Activated CD8-positive, alpha-beta memory T cell treated with anti-CD3 and anti-CD28 coated beads, Interleukin-2, amount 50 U/mL, for 4 hours (primary cell): Measurements from ENCODE around the gene SYCP2.

Experiments
- DNase-seq: peaks from one replicate; pipeline ENCODE4 v3.0.0-alpha.2; 2020

The SYCP2 gene

DNA sequence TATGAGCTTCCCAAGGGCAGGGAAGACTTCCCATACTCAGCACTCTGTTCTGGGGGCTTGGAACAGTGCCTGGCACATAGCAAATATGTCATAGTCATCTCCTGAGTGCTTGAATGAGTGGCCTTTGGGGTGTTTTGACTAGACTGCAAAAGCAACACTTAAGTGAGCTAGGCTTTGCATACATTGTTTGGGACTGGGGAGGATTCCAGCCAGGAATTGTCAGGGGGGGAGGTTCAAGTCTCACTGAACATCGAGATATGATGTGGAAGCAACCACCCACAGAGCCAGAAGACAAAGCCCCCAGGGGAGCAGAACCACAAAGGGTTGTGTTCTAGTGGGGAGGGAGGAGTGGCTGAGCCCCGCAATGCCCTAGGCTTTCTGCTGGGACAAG lies 98.4 kb downstream of the SYCP2 start:
- DNase-seq = no peak

- no peak for DNase-seq
These were observed 100.8 kb downstream of the SYCP2 start for GRCh38 chr20:59832406-59833363.

DNA sequence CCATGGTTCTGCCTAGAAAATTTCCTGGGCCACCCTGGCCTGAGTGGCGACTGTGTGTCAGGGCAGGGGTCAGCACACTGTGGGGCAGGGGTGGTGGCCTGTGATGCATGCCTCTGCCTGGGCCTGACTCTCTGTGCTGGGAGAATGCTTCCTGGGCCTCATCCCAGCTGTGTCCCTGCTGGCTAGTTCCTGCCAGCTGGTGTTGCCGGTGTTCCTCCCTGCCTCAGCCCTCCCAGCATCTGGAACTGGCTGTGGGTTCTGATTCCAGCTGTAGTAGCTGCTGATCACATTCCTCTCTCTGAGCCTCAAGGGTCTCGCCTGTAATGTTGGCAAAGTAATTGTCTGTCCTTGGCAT lies 101.5 kb downstream of the SYCP2 start:
- DNase-seq = no peak

- no peak for DNase-seq
These were observed 102.2 kb downstream of the SYCP2 start for GRCh38 chr20:59831024-59831915.

- DNase-seq = no peak
These were observed 102.8 kb downstream of the SYCP2 start for GRCh38 chr20:59830665-59831023.

GRCh38 chr20:59829786-59830664 lies 103.4 kb downstream of the SYCP2 start:
- no peak for DNase-seq

GRCh38 chr20:59829054-59829785 lies 104.2 kb downstream of the SYCP2 start:
- DNase-seq = no peak

GRCh38 chr20:59828125-59829053 lies 105.0 kb downstream of the SYCP2 start:
- no peak for DNase-seq

DNA sequence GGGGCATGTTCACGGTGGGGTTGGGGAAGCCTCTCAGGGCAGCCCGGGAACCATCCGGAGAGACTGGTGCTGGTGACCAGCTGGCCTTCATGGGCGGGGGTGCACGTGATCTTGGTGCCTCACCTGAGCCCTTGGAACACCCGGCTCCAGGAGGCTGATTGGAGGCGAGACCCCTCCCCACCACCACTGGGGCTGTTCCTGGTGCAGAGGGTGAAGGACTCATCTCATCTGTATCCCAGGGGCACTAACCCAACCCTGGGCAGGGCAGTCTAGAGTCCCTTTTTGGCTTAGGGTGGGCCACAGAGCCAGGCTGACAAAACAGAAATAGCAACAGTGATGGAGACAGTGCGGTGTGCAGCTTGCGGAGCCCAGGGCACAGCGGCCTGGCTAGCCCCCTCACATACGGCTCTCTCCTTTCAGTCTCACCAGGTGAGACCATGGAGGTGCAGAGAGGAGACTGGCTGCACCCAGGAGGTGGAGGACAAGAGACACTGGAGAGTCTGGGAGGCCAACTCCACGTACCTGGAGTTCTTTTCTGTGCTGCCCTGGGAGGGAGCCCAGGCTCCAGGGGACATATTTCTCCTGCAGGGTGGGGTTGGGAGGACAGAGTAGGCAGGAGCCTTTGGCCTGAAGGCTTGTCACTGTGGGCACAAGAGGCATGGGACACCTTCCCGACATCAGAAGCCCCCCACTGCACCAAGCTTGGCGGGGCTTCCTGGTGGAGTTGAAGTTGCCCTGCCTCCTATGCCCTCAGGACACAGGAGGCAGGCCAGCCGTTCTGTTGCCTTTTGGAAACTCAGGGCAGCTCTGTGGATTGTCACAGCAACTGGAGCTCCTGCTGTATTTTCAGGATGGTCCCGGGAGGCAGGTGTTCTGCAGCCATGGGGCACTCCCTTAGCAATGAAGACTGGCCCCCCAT lies 106.0 kb downstream of the SYCP2 start:
- DNase-seq = no peak

- DNase-seq = no peak
These were observed 107.3 kb downstream of the SYCP2 start for GRCh38 chr20:59825944-59826759.

GRCh38 chr20:59825563-59825920 lies 107.9 kb downstream of the SYCP2 start:
- no peak for DNase-seq

DNA sequence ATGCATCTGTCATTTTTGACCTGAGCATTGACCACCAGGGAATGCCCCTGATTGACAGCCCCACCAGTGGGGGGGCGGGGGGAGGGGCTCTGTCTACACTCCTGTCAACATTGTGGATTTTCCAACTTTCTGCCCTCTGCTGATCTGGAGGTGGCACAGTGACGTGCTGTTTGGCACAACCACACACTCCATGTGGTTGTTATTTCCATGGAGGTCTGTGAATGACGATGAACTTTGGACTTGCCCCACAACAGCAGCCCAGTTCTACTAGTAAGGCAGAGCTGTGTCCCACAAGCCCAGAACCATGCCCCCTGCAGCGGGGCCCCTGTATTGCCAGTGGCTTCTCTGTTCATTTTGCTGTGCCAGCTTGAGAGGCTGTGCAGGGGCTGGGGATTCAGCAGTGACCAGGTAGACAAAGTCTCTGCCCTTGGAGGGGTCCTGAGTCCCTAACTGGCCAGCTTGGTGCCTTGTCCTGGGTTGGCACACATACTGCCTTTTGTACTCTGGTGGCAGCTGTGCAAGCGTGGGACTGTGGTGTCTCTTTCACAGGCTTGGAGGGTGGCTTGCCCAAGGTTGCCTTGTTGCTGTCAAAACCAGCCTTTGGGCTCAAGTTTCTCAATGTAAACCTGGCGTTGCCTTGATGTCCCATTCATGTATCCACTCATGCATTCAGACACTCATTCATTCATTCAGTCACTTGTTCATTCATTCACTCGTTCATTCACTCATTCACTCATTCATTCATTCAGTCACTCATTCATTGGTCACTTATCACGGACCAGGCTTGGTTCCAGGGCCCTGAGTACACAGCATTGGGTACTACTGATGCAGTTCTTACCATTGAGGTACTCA lies 108.5 kb downstream of the SYCP2 start:
- DNase-seq = no peak

DNA sequence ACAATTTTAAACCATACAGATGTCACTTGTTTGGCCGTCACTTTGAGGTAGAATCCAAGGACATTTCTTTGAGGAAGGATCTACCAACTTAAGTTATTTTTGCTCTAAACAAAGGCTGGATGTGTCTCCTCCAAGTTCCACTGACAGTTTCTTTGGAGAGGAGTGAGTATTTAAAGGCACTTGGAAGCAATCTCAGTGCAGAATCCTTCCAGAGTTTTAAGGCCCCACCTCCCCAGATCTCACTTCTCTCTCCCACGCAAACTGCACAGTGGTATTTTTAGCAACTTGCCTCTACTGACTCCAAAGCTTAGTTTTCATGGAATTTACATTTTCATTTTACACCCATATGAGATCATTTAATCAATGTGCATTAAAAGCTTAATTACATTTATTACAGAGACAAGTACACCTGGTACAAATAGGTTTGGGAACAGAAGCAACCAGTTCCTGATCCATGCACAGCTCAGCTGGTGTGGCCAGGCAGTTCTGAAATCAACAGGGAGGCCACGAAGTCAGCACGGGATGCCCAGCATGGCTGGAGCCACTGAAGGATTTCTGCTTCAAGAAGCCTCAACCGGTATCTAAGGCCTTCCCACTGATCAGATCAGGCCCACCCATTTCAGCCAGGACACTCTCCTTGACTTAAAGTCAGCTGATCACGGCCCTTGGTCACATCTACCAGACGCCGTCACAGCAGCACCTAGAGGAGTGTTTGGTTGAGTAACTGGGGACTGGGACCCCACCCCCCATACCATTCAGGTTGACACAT lies 109.8 kb downstream of the SYCP2 start:
- no peak for DNase-seq

DNA sequence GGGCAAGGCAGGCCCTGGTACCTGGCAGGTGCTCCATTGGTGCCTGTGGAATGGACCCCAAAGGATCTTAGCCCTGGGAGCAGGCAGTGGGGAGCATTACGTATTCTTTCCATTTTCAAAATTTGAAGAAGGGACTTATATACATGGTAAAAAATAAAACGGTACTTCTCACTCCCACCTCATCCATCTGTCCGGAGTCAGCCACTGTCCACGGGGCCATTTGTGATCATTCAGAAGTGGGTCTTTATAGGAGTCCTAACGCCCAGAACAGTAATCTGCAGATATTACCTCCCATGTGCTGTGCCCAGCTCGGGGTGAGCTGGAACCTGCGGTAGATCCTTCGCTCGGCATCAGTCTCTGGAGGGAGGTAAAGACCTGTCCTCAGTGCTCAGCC lies 110.4 kb downstream of the SYCP2 start:
- DNase-seq = no peak

DNA sequence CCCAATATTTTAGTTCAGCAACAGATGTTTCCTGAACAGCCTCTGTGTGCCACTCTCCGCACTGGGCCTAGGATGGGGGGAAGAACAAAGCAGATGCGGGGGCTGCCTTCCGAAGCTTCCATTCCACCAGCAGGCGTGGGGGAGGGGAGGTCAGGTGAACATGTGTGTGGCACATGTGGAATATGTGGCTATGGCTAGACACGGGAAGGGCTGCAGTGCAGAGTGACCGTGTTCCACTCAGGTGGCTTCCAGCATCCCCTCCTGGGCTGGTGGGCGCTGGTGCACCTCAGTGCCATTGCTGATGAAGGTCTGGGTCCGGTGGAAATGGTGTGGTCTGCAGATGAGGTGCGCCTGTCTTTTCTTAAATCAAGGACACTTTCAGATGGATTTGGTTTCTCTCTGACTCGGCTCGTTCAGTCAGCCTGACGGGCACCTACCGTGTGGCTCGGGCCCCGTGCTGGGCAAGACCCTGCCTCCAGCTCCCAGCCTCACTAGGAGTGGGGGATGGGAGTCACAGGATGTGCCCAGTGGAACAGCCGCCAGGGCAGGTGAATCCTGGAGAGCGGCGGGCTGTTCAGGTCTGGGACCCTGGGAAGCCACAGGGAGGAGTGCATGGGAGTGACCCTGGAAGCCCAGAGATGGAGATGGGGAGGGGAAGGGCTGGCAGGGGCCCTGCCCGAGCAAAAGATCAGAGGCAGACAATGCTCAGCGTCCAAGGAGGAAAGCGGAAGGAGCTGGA lies 111.0 kb downstream of the SYCP2 start:
- no peak for DNase-seq

DNA sequence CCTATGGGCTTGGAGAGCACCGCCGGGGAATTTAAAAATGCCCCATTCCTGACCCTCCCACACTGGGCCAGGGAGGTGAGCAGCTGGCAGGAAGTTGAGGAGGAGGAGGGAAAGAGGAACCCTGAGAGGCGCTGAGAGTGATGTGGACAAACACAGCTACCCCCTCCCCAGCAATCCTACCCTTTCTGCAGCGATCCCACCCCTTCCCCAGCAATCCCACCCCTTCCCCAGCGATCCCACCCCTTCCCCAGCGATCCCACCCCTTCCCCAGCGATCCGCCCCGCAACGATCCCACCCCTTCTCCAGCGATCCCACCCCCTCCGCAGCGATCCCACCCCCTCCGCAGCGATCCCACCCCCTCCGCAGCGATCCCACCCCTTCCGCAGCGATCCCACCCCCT lies 111.6 kb downstream of the SYCP2 start:
- DNase-seq = no peak

GRCh38 chr20:59821201-59821600 lies 112.2 kb downstream of the SYCP2 start:
- DNase-seq = no peak
